Endothelial cell of coronary artery (primary cell): ENCODE data around the gene TUBA1B. TPM values are rescaled to one million over a fixed set of nuclear protein-coding genes. Genes with fewer than 3 reads are reported as not detected.

Experiments
- total RNA-seq: library from RNA; depleted of rRNA; stranded (reverse); fragments of >200 nt; gene quantifications from 2 replicates; pipeline ENCODE4 v1.2.3, GENCODE V29; 2014

Gene TUBA1B
- total RNA-seq, result 1,723 and 2,063 TPM in 2 replicates

DNA sequence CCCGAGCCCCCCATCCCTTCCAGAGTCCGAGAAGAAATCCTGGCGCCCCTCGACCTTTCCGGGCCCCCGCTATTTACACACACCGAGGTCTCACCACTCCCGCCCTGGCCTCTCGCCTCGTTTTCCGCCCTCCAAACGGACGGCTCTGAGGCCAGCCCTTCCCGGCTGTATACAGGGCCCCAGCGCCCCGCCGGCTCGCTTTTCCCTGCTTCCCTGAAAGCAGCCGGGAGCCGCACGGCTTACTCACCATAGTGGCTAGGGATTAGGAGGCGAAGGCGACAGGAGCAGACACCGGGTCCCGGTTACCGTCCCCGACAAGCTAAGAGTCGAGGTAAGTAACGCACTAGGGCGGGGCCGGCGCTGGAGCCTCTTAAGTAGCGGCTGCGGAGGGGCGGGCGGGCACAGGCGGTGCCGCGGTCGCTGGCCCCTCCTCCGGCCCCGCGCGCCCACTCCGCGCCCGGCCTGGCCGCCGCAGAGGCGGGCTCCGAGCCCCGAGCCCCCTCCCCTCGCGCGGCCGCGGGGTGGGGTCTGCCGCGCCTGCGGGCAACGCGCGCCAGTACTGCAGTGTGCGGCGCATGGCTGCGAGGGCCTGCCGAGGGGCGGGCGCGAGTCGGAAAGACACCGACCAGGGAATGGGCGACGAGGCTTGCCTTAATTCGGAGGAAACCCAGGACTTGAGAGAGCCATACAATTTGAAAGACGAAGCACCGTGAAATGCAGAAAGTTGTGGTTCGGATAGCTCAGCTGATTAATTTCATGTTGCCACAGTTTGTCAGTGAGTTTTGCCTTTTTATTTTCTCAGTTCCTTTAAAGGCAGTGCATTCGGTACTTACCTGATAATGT is at the start of gene TUBA1B:
Gene TUBA1B (minus strand): TSS at position 345 of the 843 bp plus-strand sequence. CDS start 95 bp downstream, at position 250.

DNA sequence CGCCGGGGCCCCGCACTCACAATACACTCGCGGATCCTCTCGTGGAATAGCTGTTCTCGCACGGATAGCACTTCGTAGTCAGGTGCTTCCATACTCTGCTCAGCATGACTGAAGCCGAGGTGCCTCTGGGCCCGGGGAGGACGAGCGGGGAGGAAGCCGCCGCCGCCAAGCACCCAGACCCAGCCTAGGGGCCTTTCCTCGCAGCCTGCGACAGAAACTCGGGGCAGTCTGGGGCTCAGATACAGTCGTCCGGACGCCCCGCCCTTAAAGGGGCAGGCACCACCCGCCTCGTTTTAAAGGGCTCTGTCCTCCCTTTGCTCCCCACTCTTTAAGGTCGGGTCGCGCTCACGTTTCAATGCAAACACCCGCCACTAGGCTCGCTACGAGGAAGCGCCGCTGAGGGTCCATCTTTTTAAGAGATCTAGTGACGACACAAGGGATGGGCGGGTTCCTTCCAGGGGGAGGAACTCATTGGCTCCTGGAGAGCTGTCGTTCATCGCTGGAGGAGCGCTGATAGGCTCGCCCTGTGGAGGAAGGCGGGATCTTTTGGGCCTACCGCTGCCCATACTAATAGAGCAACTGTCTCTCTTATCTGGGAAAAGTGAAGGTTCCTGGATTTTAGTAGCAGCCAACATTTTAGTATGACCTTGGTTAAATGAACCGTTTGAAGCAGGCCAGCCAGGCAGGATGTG is 20.6 kb downstream of the TUBA1B start, which contains the start of gene LMBR1L:
Gene LMBR1L (minus strand): TSS at position 384 of the 692 bp plus-strand sequence. CDS start 292 bp downstream, at position 92.

DNA sequence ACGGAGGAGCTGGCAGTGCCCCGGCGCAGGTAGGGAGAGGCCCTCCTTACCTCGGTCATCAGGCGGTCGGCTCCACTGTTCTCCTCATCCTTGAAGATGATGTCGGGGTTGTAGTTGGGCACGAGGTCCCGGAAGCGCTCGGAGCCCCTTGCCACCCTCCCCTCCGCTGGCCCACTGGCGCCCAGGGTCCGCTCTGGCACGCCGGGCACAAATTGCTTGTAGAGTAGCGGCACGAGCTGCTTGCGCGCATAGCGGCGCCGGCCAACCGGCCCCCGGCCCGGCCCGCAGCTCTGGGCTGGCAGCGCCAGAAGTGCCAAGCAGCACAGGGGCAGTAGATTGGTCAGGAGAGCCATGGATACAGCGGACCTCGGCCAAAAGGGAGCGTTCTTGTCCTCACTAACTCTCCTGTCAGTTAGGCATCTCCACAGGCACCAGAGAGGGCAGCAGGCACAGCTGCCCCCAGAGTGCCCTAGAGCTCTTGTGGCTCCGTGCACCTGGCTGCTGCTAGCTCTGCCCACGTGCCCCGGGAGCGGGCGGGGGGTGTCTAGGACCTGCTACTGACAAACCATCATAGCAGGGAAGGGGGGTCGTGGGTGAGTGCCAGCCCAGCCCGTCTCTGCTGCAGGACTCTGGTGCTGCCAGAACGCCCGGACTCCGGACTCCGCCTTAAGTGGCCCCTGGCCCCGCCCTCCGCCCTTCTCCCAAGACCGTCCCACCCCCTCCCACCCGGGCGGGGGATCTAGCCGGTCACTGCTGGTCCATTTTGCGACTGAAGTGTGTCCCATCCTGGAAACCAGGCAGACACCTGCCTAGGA is 36.8 kb downstream of the TUBA1B start, which contains the start of gene DHH:
Gene DHH (minus strand): TSS at position 642 of the 815 bp plus-strand sequence. CDS start 289 bp downstream, at position 353.

Other genes with a start within 250 kb of the TUBA1B start
- gene FKBP11, start 205.9 kb downstream of the TUBA1B start, total RNA-seq, result 13.0 and 19.2 TPM in 2 replicates
- gene ARF3, start 173.9 kb downstream of the TUBA1B start, total RNA-seq, result 37.4 and 38.4 TPM in 2 replicates
- 0.09 TPM in 1 of 2 replicates, not detected in the other for gene WNT10B, start 159.7 kb downstream of the TUBA1B start, total RNA-seq
- gene WNT1, start 153.1 kb downstream of the TUBA1B start, total RNA-seq, result not detected in 2 replicates
- 0.09 TPM in 2 replicates for gene DDN, start 132.0 kb downstream of the TUBA1B start, total RNA-seq
- gene PRKAG1, start 112.6 kb downstream of the TUBA1B start, total RNA-seq, result 45.0 and 48.8 TPM in 2 replicates
- gene KMT2D, start 70.6 kb downstream of the TUBA1B start, total RNA-seq, result 36.2 and 58.5 TPM in 2 replicates
- 0.94 and 2.1 TPM in 2 replicates for gene RHEBL1, start 61.4 kb downstream of the TUBA1B start, total RNA-seq
- 7.5 and 7.8 TPM in 2 replicates for gene DHH, start 36.6 kb downstream of the TUBA1B start, total RNA-seq
- gene LMBR1L, start 20.5 kb downstream of the TUBA1B start, total RNA-seq, result 73.7 and 107 TPM in 2 replicates
- 928 and 1,246 TPM in 2 replicates for gene TUBA1A, start 57.7 kb upstream of the TUBA1B start, total RNA-seq
- gene TUBA1C, start 133.7 kb upstream of the TUBA1B start, total RNA-seq, result 234 and 342 TPM in 2 replicates
- gene PRPH, start 163.8 kb upstream of the TUBA1B start, total RNA-seq, result 0.19 and 0.36 TPM in 2 replicates
- 3.5 and 10.7 TPM in 2 replicates for gene TROAP, start 191.9 kb upstream of the TUBA1B start, total RNA-seq
- gene C1QL4, start 205.8 kb upstream of the TUBA1B start, total RNA-seq, result not detected in 2 replicates
- 0.27 and 2.0 TPM in 2 replicates for gene DNAJC22, start 215.5 kb upstream of the TUBA1B start, total RNA-seq
- 40.1 and 46.0 TPM in 2 replicates for gene SPATS2, start 236.1 kb upstream of the TUBA1B start, total RNA-seq